ENCODE measurements around the gene SPSB2.

Gene SPSB2

GRCh38 chr12:6824901-6825381, 48.2 kb downstream of the SPSB2 start:
- Histone ChIP-seq H3K9ac (ENCODE audit: low read length) (no peak overlapping the region), H3K4me1 (ENCODE audit: low read length) (peaks cover 8% of the 10 kb centered on the region), H4K20me1 (ENCODE audit: insufficient read depth, low read length) (no peaks in the 10 kb centered on the region), H2AFZ (ENCODE audit: low read depth, low read length) (no peak overlapping the region), H3K27me3 (ENCODE audit: low read depth, low read length) (peaks cover 36% of the 10 kb centered on the region), H3K4me3 (ENCODE audit: low read length) (no peak overlapping the region), H3K36me3 (replicated peaks; ENCODE audit: low read depth, low read length) (no peaks in the 10 kb centered on the region), H3K9me3 (ENCODE audit: insufficient read depth, low read length) (no peaks in the 10 kb centered on the region), H3K4me2 (ENCODE audit: low read length) (no peak overlapping the region), H3K79me2 (ENCODE audit: low read length) (no peaks in the 10 kb centered on the region), H3K27ac (ENCODE audit: low read length) (no peak overlapping the region)
- TF ChIP-seq EZH2phosphoT487 (IDR thresholded peaks at IDR 0.05; ENCODE audit: low read depth) = no peak
- TF ChIP-seq CTCF (IDR thresholded peaks at IDR 0.05; ENCODE audit: low read depth, low read length) = no peak

- Histone ChIP-seq H3K27me3 (ENCODE audit: low read depth, low read length) (peaks cover 42% of the 10 kb centered on the region), H3K9ac (ENCODE audit: low read length) (no peak overlapping the region), H3K79me2 (ENCODE audit: low read length) (no peaks in the 10 kb centered on the region), H3K4me1 (ENCODE audit: low read length) (peaks cover 6% of the 10 kb centered on the region), H3K4me2 (ENCODE audit: low read length) (no peak overlapping the region), H3K9me3 (ENCODE audit: insufficient read depth, low read length) (no peaks in the 10 kb centered on the region), H3K27ac (ENCODE audit: low read length) (no peak overlapping the region), H4K20me1 (ENCODE audit: insufficient read depth, low read length) (no peaks in the 10 kb centered on the region), H3K4me3 (ENCODE audit: low read length) (no peak overlapping the region), H3K36me3 (replicated peaks; ENCODE audit: low read depth, low read length) (no peaks in the 10 kb centered on the region), H2AFZ (ENCODE audit: low read depth, low read length) (no peak overlapping the region)
- TF ChIP-seq CTCF (IDR thresholded peaks at IDR 0.05; ENCODE audit: low read depth, low read length) (no peak), EZH2phosphoT487 (IDR thresholded peaks at IDR 0.05; ENCODE audit: low read depth) (no peak)
These were observed 48.9 kb downstream of the SPSB2 start for GRCh38 chr12:6824085-6824775.

GRCh38 chr12:6823182-6824084, 49.7 kb downstream of the SPSB2 start:
- H3K4me1 ChIP-seq (ENCODE audit: low read length) = peaks cover 6% of the 10 kb centered on the region
- no peak overlapping the region for H3K9ac ChIP-seq (ENCODE audit: low read length)
- H4K20me1 ChIP-seq (ENCODE audit: insufficient read depth, low read length) = no peaks in the 10 kb centered on the region
- no peak overlapping the region for H3K4me3 ChIP-seq (ENCODE audit: low read length)
- no peak overlapping the region for H2AFZ ChIP-seq (ENCODE audit: low read depth, low read length)
- no peak overlapping the region for H3K4me2 ChIP-seq (ENCODE audit: low read length)
- no peak overlapping the region for H3K27ac ChIP-seq (ENCODE audit: low read length)
- no peak for TF ChIP-seq CTCF (IDR thresholded peaks at IDR 0.05; ENCODE audit: low read depth, low read length)
- TF ChIP-seq EZH2phosphoT487 (IDR thresholded peaks at IDR 0.05; ENCODE audit: low read depth) = no peak
- H3K36me3 ChIP-seq (replicated peaks; ENCODE audit: low read depth, low read length) = no peaks in the 10 kb centered on the region
- H3K9me3 ChIP-seq (ENCODE audit: insufficient read depth, low read length) = no peaks in the 10 kb centered on the region
- peaks cover 42% of the 10 kb centered on the region for H3K27me3 ChIP-seq (ENCODE audit: low read depth, low read length)
- no peaks in the 10 kb centered on the region for H3K79me2 ChIP-seq (ENCODE audit: low read length)
